Measurements from ENCODE around the gene ZDHHC3. TPM values are rescaled to one million over a fixed set of nuclear protein-coding genes. Genes with fewer than 3 reads are reported as not detected.

Gene ZDHHC3
- total and polyA plus RNA-seq, 4 donors: 15.4 to 43.0 (median 24.4) TPM

DNA sequence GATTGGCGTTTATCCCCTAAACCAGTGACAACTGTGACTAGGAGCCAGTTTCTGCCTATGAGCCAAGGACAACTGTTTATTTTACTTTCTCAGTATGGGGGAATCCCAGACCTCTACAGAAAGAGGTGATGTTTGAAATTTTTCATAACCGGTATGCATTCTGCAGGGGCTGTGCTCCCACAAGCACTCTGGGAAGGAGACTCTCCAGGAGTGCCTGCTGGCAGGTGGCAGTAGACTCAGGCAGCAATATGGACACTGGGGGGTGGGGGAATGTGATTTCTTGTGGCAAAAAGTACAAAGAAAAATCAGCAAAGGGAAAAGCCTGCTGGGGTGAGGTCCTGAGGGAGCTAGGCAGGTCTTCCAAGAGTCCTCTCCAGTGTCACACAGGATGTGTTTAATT lies 95.7 kb downstream of the ZDHHC3 start:
- TF ChIP-seq EGR1 (IDR thresholded peaks at IDR 0.05; ENCODE audit: low read depth in 2 of 2) (no peak), FOXA1 (IDR thresholded peaks at IDR 0.05) (no peak), NR2F2 (IDR thresholded peaks at IDR 0.05) (no peak), HNF4A (conservative IDR thresholded peaks at IDR 0.05) (no peak), RAD21 (IDR thresholded peaks at IDR 0.05) (no peak)
- TF ChIP-seq, protein P1, sequence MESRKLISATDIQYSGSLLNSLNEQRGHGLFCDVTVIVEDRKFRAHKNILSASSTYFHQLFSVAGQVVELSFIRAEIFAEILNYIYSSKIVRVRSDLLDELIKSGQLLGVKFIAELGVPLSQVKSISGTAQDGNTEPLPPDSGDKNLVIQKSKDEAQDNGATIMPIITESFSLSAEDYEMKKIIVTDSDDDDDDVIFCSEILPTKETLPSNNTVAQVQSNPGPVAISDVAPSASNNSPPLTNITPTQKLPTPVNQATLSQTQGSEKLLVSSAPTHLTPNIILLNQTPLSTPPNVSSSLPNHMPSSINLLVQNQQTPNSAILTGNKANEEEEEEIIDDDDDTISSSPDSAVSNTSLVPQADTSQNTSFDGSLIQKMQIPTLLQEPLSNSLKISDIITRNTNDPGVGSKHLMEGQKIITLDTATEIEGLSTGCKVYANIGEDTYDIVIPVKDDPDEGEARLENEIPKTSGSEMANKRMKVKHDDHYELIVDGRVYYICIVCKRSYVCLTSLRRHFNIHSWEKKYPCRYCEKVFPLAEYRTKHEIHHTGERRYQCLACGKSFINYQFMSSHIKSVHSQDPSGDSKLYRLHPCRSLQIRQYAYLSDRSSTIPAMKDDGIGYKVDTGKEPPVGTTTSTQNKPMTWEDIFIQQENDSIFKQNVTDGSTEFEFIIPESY (IDR thresholded peaks at IDR 0.05): no peak
- H3K36me3 ChIP-seq (ENCODE audit: control insufficient read depth in 4 of 4, insufficient read depth in 3 of 4, low read depth in 1 of 4, low read length in 3 of 4): no peaks in the 10 kb centered on the region
- H3K9me3 ChIP-seq (ENCODE audit: control insufficient read depth in 4 of 4, low read length in 3 of 4): no peaks in the 10 kb centered on the region
- H3K9ac ChIP-seq (ENCODE audit: low read depth in 1 of 2, low read length in 2 of 2): no peak overlapping the region
- H3K4me3 ChIP-seq (ENCODE audit: low read depth in 1 of 3, low read length in 3 of 3): no peak overlapping the region
- no peak for DNase-seq (ENCODE audit: low spot score)
- H3K4me1 ChIP-seq (ENCODE audit: control insufficient read depth in 4 of 4, insufficient read depth in 4 of 4, low read length in 3 of 4): peaks cover 0 to 4% (median 1%) of the 10 kb centered on the region in 4 donors
- 69% methylated on average over 2 of the region's 2 CpGs for WGBS
- no peaks in the 10 kb centered on the region for H3K27me3 ChIP-seq (ENCODE audit: control insufficient read depth in 4 of 4, insufficient read depth in 4 of 4, low read length in 3 of 4)
- no peak overlapping the region for H3K27ac ChIP-seq (ENCODE audit: low read depth in 1 of 2, low read length in 2 of 2)

DNA sequence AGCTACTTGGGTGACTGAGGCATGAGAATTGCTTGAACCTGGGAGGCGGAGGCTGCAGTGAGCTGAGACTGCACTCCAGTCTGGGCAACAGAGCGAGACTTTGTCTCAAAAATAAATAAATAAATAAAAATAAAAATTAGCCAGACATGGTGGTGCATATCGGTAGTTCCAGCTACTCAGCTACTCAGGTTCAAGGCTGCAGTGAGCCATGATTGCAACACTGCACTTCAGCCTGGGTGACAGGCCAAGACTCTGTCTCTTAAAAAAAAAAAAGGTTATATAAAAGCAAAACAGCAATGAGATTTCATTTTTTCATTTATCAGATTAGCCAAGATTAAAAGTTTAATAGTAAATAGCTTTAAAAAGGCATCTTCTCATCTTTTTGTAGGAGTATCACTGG lies 98.6 kb downstream of the ZDHHC3 start:
- DNase-seq (ENCODE audit: low spot score): no peak
- TF ChIP-seq FOXA1 (IDR thresholded peaks at IDR 0.05): no peak
- TF ChIP-seq GABPA (IDR thresholded peaks at IDR 0.05 in 1 of 2, conservative IDR thresholded peaks at IDR 0.05 in 1 of 2): no peak
- no peak for TF ChIP-seq JUND (IDR thresholded peaks at IDR 0.05)
- no peak for TF ChIP-seq NR2F2 (IDR thresholded peaks at IDR 0.05)
- no peak for TF ChIP-seq RXRA (IDR thresholded peaks at IDR 0.05)
- TF ChIP-seq YY1 (IDR thresholded peaks at IDR 0.05): no peak
- TF ChIP-seq FOXA2 (IDR thresholded peaks at IDR 0.05): no peak
- TF ChIP-seq HNF4G (IDR thresholded peaks at IDR 0.05): no peak
- TF ChIP-seq, protein P2, sequence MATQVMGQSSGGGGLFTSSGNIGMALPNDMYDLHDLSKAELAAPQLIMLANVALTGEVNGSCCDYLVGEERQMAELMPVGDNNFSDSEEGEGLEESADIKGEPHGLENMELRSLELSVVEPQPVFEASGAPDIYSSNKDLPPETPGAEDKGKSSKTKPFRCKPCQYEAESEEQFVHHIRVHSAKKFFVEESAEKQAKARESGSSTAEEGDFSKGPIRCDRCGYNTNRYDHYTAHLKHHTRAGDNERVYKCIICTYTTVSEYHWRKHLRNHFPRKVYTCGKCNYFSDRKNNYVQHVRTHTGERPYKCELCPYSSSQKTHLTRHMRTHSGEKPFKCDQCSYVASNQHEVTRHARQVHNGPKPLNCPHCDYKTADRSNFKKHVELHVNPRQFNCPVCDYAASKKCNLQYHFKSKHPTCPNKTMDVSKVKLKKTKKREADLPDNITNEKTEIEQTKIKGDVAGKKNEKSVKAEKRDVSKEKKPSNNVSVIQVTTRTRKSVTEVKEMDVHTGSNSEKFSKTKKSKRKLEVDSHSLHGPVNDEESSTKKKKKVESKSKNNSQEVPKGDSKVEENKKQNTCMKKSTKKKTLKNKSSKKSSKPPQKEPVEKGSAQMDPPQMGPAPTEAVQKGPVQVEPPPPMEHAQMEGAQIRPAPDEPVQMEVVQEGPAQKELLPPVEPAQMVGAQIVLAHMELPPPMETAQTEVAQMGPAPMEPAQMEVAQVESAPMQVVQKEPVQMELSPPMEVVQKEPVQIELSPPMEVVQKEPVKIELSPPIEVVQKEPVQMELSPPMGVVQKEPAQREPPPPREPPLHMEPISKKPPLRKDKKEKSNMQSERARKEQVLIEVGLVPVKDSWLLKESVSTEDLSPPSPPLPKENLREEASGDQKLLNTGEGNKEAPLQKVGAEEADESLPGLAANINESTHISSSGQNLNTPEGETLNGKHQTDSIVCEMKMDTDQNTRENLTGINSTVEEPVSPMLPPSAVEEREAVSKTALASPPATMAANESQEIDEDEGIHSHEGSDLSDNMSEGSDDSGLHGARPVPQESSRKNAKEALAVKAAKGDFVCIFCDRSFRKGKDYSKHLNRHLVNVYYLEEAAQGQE (IDR thresholded peaks at IDR 0.05): no peak
- TF ChIP-seq RAD21 (IDR thresholded peaks at IDR 0.05): no peak
- TF ChIP-seq, protein P3, sequence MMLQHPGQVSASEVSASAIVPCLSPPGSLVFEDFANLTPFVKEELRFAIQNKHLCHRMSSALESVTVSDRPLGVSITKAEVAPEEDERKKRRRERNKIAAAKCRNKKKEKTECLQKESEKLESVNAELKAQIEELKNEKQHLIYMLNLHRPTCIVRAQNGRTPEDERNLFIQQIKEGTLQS (IDR thresholded peaks at IDR 0.05): no peak
- TF ChIP-seq SP1 (IDR thresholded peaks at IDR 0.05): no peak
- TF ChIP-seq, protein P4, sequence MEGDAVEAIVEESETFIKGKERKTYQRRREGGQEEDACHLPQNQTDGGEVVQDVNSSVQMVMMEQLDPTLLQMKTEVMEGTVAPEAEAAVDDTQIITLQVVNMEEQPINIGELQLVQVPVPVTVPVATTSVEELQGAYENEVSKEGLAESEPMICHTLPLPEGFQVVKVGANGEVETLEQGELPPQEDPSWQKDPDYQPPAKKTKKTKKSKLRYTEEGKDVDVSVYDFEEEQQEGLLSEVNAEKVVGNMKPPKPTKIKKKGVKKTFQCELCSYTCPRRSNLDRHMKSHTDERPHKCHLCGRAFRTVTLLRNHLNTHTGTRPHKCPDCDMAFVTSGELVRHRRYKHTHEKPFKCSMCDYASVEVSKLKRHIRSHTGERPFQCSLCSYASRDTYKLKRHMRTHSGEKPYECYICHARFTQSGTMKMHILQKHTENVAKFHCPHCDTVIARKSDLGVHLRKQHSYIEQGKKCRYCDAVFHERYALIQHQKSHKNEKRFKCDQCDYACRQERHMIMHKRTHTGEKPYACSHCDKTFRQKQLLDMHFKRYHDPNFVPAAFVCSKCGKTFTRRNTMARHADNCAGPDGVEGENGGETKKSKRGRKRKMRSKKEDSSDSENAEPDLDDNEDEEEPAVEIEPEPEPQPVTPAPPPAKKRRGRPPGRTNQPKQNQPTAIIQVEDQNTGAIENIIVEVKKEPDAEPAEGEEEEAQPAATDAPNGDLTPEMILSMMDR (IDR thresholded peaks at IDR 0.05; ENCODE audit: low read depth, low read length, missing input control): no peak
- TF ChIP-seq, protein P1 (IDR thresholded peaks at IDR 0.05): no peak
- H3K27ac ChIP-seq (ENCODE audit: low read depth in 1 of 2, low read length in 2 of 2): no peak overlapping the region
- no peak overlapping the region for H3K9ac ChIP-seq (ENCODE audit: low read depth in 1 of 2, low read length in 2 of 2)
- no peak overlapping the region for H3K4me3 ChIP-seq (ENCODE audit: low read depth in 1 of 3, low read length in 3 of 3)
- peaks cover 0 to 4% (median 1%) of the 10 kb centered on the region in 4 donors for H3K4me1 ChIP-seq (ENCODE audit: control insufficient read depth in 4 of 4, insufficient read depth in 4 of 4, low read length in 3 of 4)
- no peaks in the 10 kb centered on the region for H3K27me3 ChIP-seq (ENCODE audit: control insufficient read depth in 4 of 4, insufficient read depth in 4 of 4, low read length in 3 of 4)
- no peaks in the 10 kb centered on the region for H3K36me3 ChIP-seq (ENCODE audit: control insufficient read depth in 4 of 4, insufficient read depth in 3 of 4, low read depth in 1 of 4, low read length in 3 of 4)
- 65% methylated on average over 3 of the region's 3 CpGs for WGBS
- no peaks in the 10 kb centered on the region for H3K9me3 ChIP-seq (ENCODE audit: control insufficient read depth in 4 of 4, low read length in 3 of 4)

Measured in liver (tissue), 9 donors.